HFFc6 (cell line): Measurements from ENCODE around the gene OR7G2. TPM values are rescaled to one million over a fixed set of nuclear protein-coding genes. Genes with fewer than 3 reads are reported as not detected.
"Not testable (repeated sequence)": the region's sequence is repeated elsewhere in the genome, so short reads cannot be mapped to it uniquely, and the experiment has no call there.

Source experiments
- DNase-seq: peaks from one replicate; pipeline ENCODE4 v3.0.0-alpha.2; 2018
- H3K27ac Mint-ChIP-seq: 2 replicates; pipeline ENCODE4 v1.8.0; 2020; ENCODE audit warnings: mild to moderate bottlenecking, mixed read lengths
- H3K27me3 Mint-ChIP-seq: 2 replicates; pipeline ENCODE4 v1.8.0; 2021; ENCODE audit warnings: mild to moderate bottlenecking, moderate library complexity, mixed read lengths; ENCODE audit not compliant: insufficient read depth
- H3K36me3 Mint-ChIP-seq: 2 replicates; pipeline ENCODE4 v1.8.0; 2021; ENCODE audit warnings: low read depth, mixed read lengths
- H3K4me1 Mint-ChIP-seq: 2 replicates; pipeline ENCODE4 v1.8.0; 2020; ENCODE audit warnings: low read depth, mixed read lengths
- H3K4me3 Mint-ChIP-seq: 2 replicates; pipeline ENCODE4 v1.8.0; 2020; ENCODE audit warnings: mild to moderate bottlenecking, moderate library complexity, mixed read lengths
- H3K9me3 Mint-ChIP-seq: 2 replicates; pipeline ENCODE4 v1.8.0; 2020; ENCODE audit warnings: mild to moderate bottlenecking, mixed read lengths
- total RNA-seq, 6 experiments: library from RNA; stranded (reverse); fragmentation: NEBNext Ultra II Directional; extraction: Animal tissue kit (Norgen Biotek cat#: 25700); gene quantifications; 2 replicates in 1 of 6; 3 replicates in 5 of 6; pipeline ENCODE4 v1.2.3, GENCODE V29; 2021
- TF ChIP-seq, protein P1 (sequence below): fragments of 200-600 bp; sonication (generic); IDR thresholded peaks from 2 replicates; pipeline ENCODE4 v1.5.0; 2021; ENCODE audit warnings: antibody characterized with exemption, mild to moderate bottlenecking

The OR7G2 gene
- total RNA-seq, 6 experiments from 2014 or later = not detected

- no peaks in the 10 kb centered on the region for H3K4me1 Mint-ChIP-seq
- H3K27me3 Mint-ChIP-seq = no peaks in the 10 kb centered on the region
- DNase-seq = no peak
- TF ChIP-seq, protein P1, sequence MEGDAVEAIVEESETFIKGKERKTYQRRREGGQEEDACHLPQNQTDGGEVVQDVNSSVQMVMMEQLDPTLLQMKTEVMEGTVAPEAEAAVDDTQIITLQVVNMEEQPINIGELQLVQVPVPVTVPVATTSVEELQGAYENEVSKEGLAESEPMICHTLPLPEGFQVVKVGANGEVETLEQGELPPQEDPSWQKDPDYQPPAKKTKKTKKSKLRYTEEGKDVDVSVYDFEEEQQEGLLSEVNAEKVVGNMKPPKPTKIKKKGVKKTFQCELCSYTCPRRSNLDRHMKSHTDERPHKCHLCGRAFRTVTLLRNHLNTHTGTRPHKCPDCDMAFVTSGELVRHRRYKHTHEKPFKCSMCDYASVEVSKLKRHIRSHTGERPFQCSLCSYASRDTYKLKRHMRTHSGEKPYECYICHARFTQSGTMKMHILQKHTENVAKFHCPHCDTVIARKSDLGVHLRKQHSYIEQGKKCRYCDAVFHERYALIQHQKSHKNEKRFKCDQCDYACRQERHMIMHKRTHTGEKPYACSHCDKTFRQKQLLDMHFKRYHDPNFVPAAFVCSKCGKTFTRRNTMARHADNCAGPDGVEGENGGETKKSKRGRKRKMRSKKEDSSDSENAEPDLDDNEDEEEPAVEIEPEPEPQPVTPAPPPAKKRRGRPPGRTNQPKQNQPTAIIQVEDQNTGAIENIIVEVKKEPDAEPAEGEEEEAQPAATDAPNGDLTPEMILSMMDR = no peak
- H3K4me3 Mint-ChIP-seq = no peak overlapping the region
- no peaks in the 10 kb centered on the region; the same call in 1 of the 2 replicates for H3K36me3 Mint-ChIP-seq
- peaks cover 28% of the 10 kb centered on the region for H3K9me3 Mint-ChIP-seq
- no peak overlapping the region for H3K27ac Mint-ChIP-seq
Measured at GRCh38 chr19:9054207-9054606, 53.1 kb downstream of the OR7G2 start.

DNA sequence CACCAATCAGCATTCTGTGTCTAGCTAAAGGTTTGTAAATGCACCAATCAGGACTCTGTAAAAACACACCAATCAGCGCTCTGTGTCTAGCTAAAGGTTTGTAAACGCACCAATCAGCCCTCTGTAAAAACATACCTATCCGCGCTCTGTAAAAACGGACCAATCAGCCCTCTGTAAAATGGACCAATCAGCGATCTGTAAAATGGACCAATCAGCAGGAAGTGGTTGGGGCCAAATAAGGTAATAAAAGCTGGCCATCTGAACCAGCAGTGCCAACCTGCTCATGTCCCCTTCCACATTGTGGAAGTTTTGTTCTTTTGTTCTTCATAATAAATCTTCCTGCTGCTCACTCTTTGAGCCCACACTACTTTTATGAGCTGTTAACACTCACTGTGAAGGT, 53.6 kb downstream of the OR7G2 start:
- H3K27ac Mint-ChIP-seq, H3K4me3 Mint-ChIP-seq, H3K36me3 Mint-ChIP-seq, H3K27me3 Mint-ChIP-seq, DNase-seq, H3K4me1 Mint-ChIP-seq: not testable (repeated sequence)
- peaks cover 27% of the 10 kb centered on the region for H3K9me3 Mint-ChIP-seq

DNA sequence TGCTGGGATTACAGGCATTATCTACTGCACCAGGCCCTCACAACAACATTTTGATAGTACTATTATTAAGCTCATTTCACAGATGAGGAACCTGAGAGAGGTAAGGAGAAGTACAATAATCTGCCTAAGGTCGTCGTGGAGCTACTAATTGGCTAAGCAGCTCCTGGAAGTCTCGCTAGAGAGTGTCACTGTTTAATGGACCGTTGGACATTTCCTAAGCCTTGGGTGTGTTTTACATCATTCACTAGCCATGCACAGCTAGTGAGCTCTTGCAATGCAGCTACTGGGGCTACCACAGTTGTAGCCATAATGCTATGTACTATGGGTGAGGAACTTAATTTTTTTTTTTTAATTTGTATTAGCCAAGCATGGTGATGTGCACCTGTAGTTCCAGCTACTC, 54.4 kb downstream of the OR7G2 start:
- TF ChIP-seq, protein P1 = no peak
- DNase-seq = no peak
- Mint-ChIP-seq H3K4me1 (no peaks in the 10 kb centered on the region), H3K36me3 (no peaks in the 10 kb centered on the region; the same call in 1 of the 2 replicates), H3K4me3 (no peak overlapping the region), H3K27me3 (no peaks in the 10 kb centered on the region), H3K27ac (no peak overlapping the region), H3K9me3 (peaks cover 25% of the 10 kb centered on the region)

Other genes starting within 250 kb of the OR7G2 start
- not detected for gene MUC16, start 97.1 kb downstream of the OR7G2 start, total RNA-seq
- not detected for gene OR1M1, start 20.4 kb downstream of the OR7G2 start, total RNA-seq
- not detected for gene OR7G1, start 8.3 kb upstream of the OR7G2 start, total RNA-seq
- gene OR7G3, start 19.5 kb upstream of the OR7G2 start, total RNA-seq = not detected
- gene ZNF317, start 32.9 kb upstream of the OR7G2 start, total RNA-seq = 10 to 100 TPM; 17.1 to 21.8 (median 20.5) TPM
- not detected for gene OR7D2, start 71.5 kb upstream of the OR7G2 start, total RNA-seq
- gene OR7D4, start 112.1 kb upstream of the OR7G2 start, total RNA-seq = not detected
- not detected for gene OR7E24, start 143.5 kb upstream of the OR7G2 start, total RNA-seq
- gene ZNF699, start 202.4 kb upstream of the OR7G2 start, total RNA-seq = 1 to 10 TPM; 5.5 to 7.1 (median 6.6) TPM
- gene ZNF559, start 216.7 kb upstream of the OR7G2 start, total RNA-seq = 10 to 100 TPM in 5 of 6 experiments, 1 to 10 TPM in 1; 9.2 to 13.8 (median 11.5) TPM